ENCODE data around the gene NT5DC3. TPM values are rescaled to one million over a fixed set of nuclear protein-coding genes. Genes with fewer than 3 reads are reported as not detected.

The NT5DC3 gene
- polyA plus RNA-seq, 3 donors = 0.27 to 4.8 (median 0.93) TPM

- no peaks in the 10 kb centered on the region for H3K27me3 ChIP-seq (ENCODE audit: control insufficient read depth in 2 of 2, insufficient read depth in 2 of 2, low read length in 2 of 2)
- DNase-seq = no peak
- Mint-ChIP-seq H3K27me3 (ENCODE audit: low read depth in 3 of 3) (peaks cover 0 to 12% (median 3%) of the 10 kb centered on the region in 3 donors), H3K27ac (no peak overlapping the region), H3K4me3 (no peak overlapping the region), H3K9me3 (peaks cover 2 to 21% (median 9%) of the 10 kb centered on the region in 7 donors), H3K4me1 (no peaks in the 10 kb centered on the region), H3K36me3 (no peaks in the 10 kb centered on the region)
- intact Hi-C loops (cut with micrococcal nuclease) = no loop called here
- H3K27ac ChIP-seq (ENCODE audit: low read depth in 1 of 2, low read length in 2 of 2) = no peak overlapping the region
- no peak overlapping the region for H3K9ac ChIP-seq (ENCODE audit: insufficient read depth, low read length, poor library complexity, severe bottlenecking)
- H3K4me3 ChIP-seq (replicated peaks in 1 of 3; ENCODE audit: low read depth in 2 of 3, low read length in 3 of 3) = no peak overlapping the region
- WGBS (ENCODE audit: insufficient coverage) = no CpG with 5 or more reads among the region's 1 CpG
- no peaks in the 10 kb centered on the region for H3K79me2 ChIP-seq (ENCODE audit: insufficient read depth, low read length)
- TF ChIP-seq CTCF (IDR thresholded peaks at IDR 0.05) = no peak
- peaks cover 5 to 8% of the 10 kb centered on the region in 2 donors for H3K9me3 ChIP-seq (replicated peaks in 1 of 2; ENCODE audit: control insufficient read depth in 1 of 2, insufficient read depth in 1 of 2, low read length in 2 of 2)
- no peaks in the 10 kb centered on the region for H3K36me3 ChIP-seq (replicated peaks in 1 of 2; ENCODE audit: control insufficient read depth in 1 of 2, insufficient read depth in 2 of 2, low read length in 2 of 2)
- no peak overlapping the region for H3K4me2 ChIP-seq (replicated peaks; ENCODE audit: extremely low read depth, low read length, poor library complexity, severe bottlenecking)
- H3K4me1 ChIP-seq (ENCODE audit: control insufficient read depth in 1 of 2, insufficient read depth in 2 of 2, low read length in 2 of 2) = no peaks in the 10 kb centered on the region
- no peaks in the 10 kb centered on the region for H4K20me1 ChIP-seq (ENCODE audit: insufficient read depth, low read length)
- no peak overlapping the region for H2AFZ ChIP-seq (ENCODE audit: insufficient read depth, low read depth, low read length, poor library complexity, severe bottlenecking)
Observed at GRCh38 chr12:103729499-103729898, 111.5 kb downstream of the NT5DC3 start.

GRCh38 chr12:103728323-103728722 lies 112.7 kb downstream of the NT5DC3 start:
- no peak for TF ChIP-seq CTCF (IDR thresholded peaks at IDR 0.05)
- no peaks in the 10 kb centered on the region for H3K4me1 Mint-ChIP-seq
- H3K36me3 Mint-ChIP-seq = no peaks in the 10 kb centered on the region
- H3K4me3 ChIP-seq (replicated peaks in 1 of 3; ENCODE audit: low read depth in 2 of 3, low read length in 3 of 3) = no peak overlapping the region
- H3K36me3 ChIP-seq (replicated peaks in 1 of 2; ENCODE audit: control insufficient read depth in 1 of 2, insufficient read depth in 2 of 2, low read length in 2 of 2) = no peaks in the 10 kb centered on the region
- no peak for DNase-seq
- H3K27ac ChIP-seq (ENCODE audit: low read depth in 1 of 2, low read length in 2 of 2) = no peak overlapping the region
- peaks cover 2 to 21% (median 9%) of the 10 kb centered on the region in 7 donors for H3K9me3 Mint-ChIP-seq
- H3K79me2 ChIP-seq (ENCODE audit: insufficient read depth, low read length) = no peaks in the 10 kb centered on the region
- peaks cover 5 to 8% of the 10 kb centered on the region in 2 donors for H3K9me3 ChIP-seq (replicated peaks in 1 of 2; ENCODE audit: control insufficient read depth in 1 of 2, insufficient read depth in 1 of 2, low read length in 2 of 2)
- H3K4me1 ChIP-seq (ENCODE audit: control insufficient read depth in 1 of 2, insufficient read depth in 2 of 2, low read length in 2 of 2) = no peaks in the 10 kb centered on the region
- peaks cover 0 to 10% (median 2%) of the 10 kb centered on the region in 3 donors for H3K27me3 Mint-ChIP-seq (ENCODE audit: low read depth in 3 of 3)
- no peak overlapping the region for H3K9ac ChIP-seq (ENCODE audit: insufficient read depth, low read length, poor library complexity, severe bottlenecking)
- no peaks in the 10 kb centered on the region for H4K20me1 ChIP-seq (ENCODE audit: insufficient read depth, low read length)
- intact Hi-C loops (cut with micrococcal nuclease) = no loop called here
- H3K4me3 Mint-ChIP-seq = no peak overlapping the region
- no CpG with 5 or more reads among the region's 4 CpGs for WGBS (ENCODE audit: insufficient coverage)
- H3K27ac Mint-ChIP-seq = no peak overlapping the region
- no peak overlapping the region for H2AFZ ChIP-seq (ENCODE audit: insufficient read depth, low read depth, low read length, poor library complexity, severe bottlenecking)
- no peak overlapping the region for H3K4me2 ChIP-seq (replicated peaks; ENCODE audit: extremely low read depth, low read length, poor library complexity, severe bottlenecking)
- no peaks in the 10 kb centered on the region for H3K27me3 ChIP-seq (ENCODE audit: control insufficient read depth in 2 of 2, insufficient read depth in 2 of 2, low read length in 2 of 2)
